GM18520 (cell line): ENCODE results near the gene VEPH1.

Experiments
- ATAC-seq: cut with Tn5 transposase; IDR thresholded peaks from one replicate; pipeline ENCODE4 v1.9.1; 2021; ENCODE audit not compliant: unreplicated experiment

The VEPH1 gene

GRCh38 chr3:157393113-157393512 lies 110.1 kb downstream of the VEPH1 start:
- ATAC-seq, result no peak

- no peak for ATAC-seq
These were observed 111.1 kb downstream of the VEPH1 start for GRCh38 chr3:157392104-157392503.

GRCh38 chr3:157390713-157391515 lies 112.3 kb downstream of the VEPH1 start:
- no peak for ATAC-seq

- no peak for ATAC-seq
These were observed 114.2 kb downstream of the VEPH1 start for GRCh38 chr3:157388976-157389375.

GRCh38 chr3:157387708-157388435 lies 115.3 kb downstream of the VEPH1 start:
- no peak for ATAC-seq

- no peak for ATAC-seq
These were observed 118.7 kb downstream of the VEPH1 start for GRCh38 chr3:157384491-157384890.

GRCh38 chr3:157384031-157384430 lies 119.2 kb downstream of the VEPH1 start:
- ATAC-seq, result no peak

GRCh38 chr3:157381606-157382005 lies 121.6 kb downstream of the VEPH1 start:
- ATAC-seq, result no peak

GRCh38 chr3:157379525-157380140 lies 123.6 kb downstream of the VEPH1 start:
- ATAC-seq, result no peak

- no peak for ATAC-seq
These were observed 126.5 kb downstream of the VEPH1 start for GRCh38 chr3:157376603-157377300.

GRCh38 chr3:157375342-157375986 lies 127.8 kb downstream of the VEPH1 start:
- peak; percentile 66 for ATAC-seq

- no peak for ATAC-seq
These were observed 128.3 kb downstream of the VEPH1 start for GRCh38 chr3:157374933-157375332.

- ATAC-seq, result no peak
These were observed 129.4 kb downstream of the VEPH1 start for GRCh38 chr3:157373783-157374182.

GRCh38 chr3:157370867-157371266 lies 132.3 kb downstream of the VEPH1 start:
- no peak for ATAC-seq

- ATAC-seq, result no peak
These were observed 133.3 kb downstream of the VEPH1 start for GRCh38 chr3:157369727-157370421.

- ATAC-seq, result no peak
These were observed 135.0 kb downstream of the VEPH1 start for GRCh38 chr3:157368171-157368570.

- ATAC-seq, result no peak
These were observed 139.8 kb downstream of the VEPH1 start for GRCh38 chr3:157363393-157363792.

- no peak for ATAC-seq
These were observed 140.9 kb downstream of the VEPH1 start for GRCh38 chr3:157362348-157362747.

GRCh38 chr3:157360044-157360443 lies 143.2 kb downstream of the VEPH1 start:
- ATAC-seq, result no peak

GRCh38 chr3:157356541-157356940 lies 146.7 kb downstream of the VEPH1 start:
- ATAC-seq, result no peak
